ENCODE data around the gene MIEN1. TPM values are rescaled to one million over a fixed set of nuclear protein-coding genes. Genes with fewer than 3 reads are reported as not detected.

Gene MIEN1
- total RNA-seq, 2 donors from 2014 or later, result 46.5 to 119 TPM

DNA sequence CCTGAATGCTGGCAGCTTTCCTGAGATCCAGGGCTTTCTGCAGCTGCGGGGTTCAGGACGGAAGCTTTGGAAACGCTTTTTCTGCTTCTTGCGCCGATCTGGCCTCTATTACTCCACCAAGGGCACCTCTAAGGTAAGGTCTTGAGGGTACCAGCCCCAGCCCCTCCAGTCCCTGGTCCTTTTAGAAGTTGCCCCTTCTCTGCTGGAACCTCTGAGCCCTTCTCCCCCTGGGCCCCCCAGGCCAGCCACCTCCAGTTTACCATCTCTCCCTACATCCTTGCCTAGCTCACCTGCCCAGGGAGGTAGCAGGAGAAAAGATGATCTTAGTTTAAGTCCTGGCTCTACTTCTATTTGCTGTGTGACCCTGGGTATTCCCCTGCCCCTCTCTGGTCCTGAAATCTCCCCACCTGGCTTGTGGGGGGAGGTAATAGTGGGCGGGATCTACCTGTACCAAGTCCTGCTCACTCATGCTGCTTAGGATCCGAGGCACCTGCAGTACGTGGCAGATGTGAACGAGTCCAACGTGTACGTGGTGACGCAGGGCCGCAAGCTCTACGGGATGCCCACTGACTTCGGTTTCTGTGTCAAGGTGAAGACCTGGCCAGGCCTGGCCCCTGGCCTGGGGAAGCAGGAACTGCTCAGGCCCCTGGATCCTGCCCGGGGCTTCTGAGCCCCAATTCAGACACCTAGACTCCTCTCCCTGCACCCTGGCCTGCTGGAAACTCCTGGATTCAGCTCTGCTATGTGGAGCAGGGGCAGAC lies 13.9 kb upstream of the MIEN1 start:
- H3K4me3 ChIP-seq, result no peak overlapping the region
- H3K27ac ChIP-seq, result no peak overlapping the region
- DNase-seq (ENCODE audit: low spot score), result no peak
- WGBS, result 81% methylated on average over 14 of the region's 16 CpGs
- TF ChIP-seq POLR2A (IDR thresholded peaks at IDR 0.05) (no peak), POLR2AphosphoS5 (IDR thresholded peaks at IDR 0.05) (no peak)
- TF ChIP-seq, protein P1, sequence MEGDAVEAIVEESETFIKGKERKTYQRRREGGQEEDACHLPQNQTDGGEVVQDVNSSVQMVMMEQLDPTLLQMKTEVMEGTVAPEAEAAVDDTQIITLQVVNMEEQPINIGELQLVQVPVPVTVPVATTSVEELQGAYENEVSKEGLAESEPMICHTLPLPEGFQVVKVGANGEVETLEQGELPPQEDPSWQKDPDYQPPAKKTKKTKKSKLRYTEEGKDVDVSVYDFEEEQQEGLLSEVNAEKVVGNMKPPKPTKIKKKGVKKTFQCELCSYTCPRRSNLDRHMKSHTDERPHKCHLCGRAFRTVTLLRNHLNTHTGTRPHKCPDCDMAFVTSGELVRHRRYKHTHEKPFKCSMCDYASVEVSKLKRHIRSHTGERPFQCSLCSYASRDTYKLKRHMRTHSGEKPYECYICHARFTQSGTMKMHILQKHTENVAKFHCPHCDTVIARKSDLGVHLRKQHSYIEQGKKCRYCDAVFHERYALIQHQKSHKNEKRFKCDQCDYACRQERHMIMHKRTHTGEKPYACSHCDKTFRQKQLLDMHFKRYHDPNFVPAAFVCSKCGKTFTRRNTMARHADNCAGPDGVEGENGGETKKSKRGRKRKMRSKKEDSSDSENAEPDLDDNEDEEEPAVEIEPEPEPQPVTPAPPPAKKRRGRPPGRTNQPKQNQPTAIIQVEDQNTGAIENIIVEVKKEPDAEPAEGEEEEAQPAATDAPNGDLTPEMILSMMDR (IDR thresholded peaks at IDR 0.05), result no peak
- no peaks in the 10 kb centered on the region for H3K36me3 ChIP-seq
- H3K4me1 ChIP-seq (replicated peaks), result peaks cover 7% of the 10 kb centered on the region
- no peaks in the 10 kb centered on the region for H3K9me3 ChIP-seq
- intact Hi-C loops (cut with DNase I), result no loop called here
- H3K27me3 ChIP-seq (replicated peaks; ENCODE audit: insufficient read depth), result no peaks in the 10 kb centered on the region

- Histone ChIP-seq H3K27me3 (replicated peaks; ENCODE audit: insufficient read depth) (no peaks in the 10 kb centered on the region), H3K9me3 (no peaks in the 10 kb centered on the region), H3K36me3 (no peaks in the 10 kb centered on the region), H3K4me3 (no peak overlapping the region), H3K27ac (no peak overlapping the region), H3K4me1 (replicated peaks) (peaks cover 8% of the 10 kb centered on the region)
- TF ChIP-seq POLR2A (IDR thresholded peaks at IDR 0.05), result no peak
- TF ChIP-seq POLR2AphosphoS5 (IDR thresholded peaks at IDR 0.05), result no peak
- TF ChIP-seq, protein P1 (IDR thresholded peaks at IDR 0.05), result no peak
- WGBS, result 90% methylated on average over 21 of the region's 21 CpGs
- intact Hi-C loops (cut with DNase I), result no loop called here
- DNase-seq (ENCODE audit: low spot score), result no peak
Measured at GRCh38 chr17:39742856-39743436, 12.6 kb upstream of the MIEN1 start.

GRCh38 chr17:39742126-39742855 lies 12.0 kb upstream of the MIEN1 start:
- TF ChIP-seq POLR2AphosphoS5 (IDR thresholded peaks at IDR 0.05), result no peak
- Histone ChIP-seq H3K9me3 (no peaks in the 10 kb centered on the region), H3K4me3 (no peak overlapping the region), H3K27ac (no peak overlapping the region), H3K36me3 (no peaks in the 10 kb centered on the region), H3K4me1 (replicated peaks) (peaks cover 8% of the 10 kb centered on the region), H3K27me3 (replicated peaks; ENCODE audit: insufficient read depth) (no peaks in the 10 kb centered on the region)
- intact Hi-C loops (cut with DNase I), result no loop called here
- no peak for DNase-seq (ENCODE audit: low spot score)
- WGBS, result 90% methylated on average over 17 of the region's 18 CpGs

DNA sequence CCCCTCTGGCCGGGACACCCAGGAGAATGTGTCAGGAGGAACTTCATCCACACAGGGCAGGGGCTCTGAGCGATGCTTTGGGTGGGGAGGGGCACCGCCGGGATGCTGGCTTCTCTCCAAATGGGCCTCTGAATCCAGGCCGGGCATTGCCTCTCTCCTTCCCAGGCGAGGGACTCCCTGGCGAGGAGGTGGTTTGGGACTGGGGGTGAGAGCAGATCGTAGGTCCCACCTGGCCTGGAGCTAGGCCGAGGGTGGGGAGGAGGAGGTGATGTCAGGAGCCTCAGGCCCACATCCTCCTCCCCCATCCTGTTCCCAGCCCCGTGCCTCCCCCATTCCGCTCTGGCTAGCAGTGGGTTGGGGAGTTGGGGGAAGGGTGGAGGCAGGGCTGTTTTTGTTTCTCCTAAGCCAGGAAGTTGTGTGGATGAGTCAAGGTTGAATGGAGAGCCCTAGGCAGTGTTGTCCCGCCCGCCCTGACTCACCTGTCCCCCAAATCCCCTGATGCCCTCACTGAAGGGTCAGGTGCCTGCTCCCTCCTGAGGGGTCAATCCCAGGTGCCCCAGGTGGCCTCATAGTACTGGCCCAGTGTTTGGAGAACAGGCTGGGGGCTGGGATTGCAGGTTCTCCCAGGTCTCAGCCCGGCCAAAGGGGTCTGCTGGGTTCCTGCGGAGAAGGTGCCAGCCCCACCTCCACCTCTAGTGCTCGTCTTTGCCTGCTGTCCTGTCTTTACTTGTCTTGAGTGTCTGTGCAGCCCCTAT lies 10.2 kb upstream of the MIEN1 start:
- H3K27ac ChIP-seq, result peak overlapping the region; percentile 91 to 96
- WGBS, result 33% methylated on average over 13 of the region's 16 CpGs
- H3K4me3 ChIP-seq, result peak overlapping the region in 1 of 2 donors; percentile 53
- TF ChIP-seq POLR2A (IDR thresholded peaks at IDR 0.05), result peak; percentile 63
- peak; percentile 59 for TF ChIP-seq POLR2AphosphoS5 (IDR thresholded peaks at IDR 0.05)
- TF ChIP-seq, protein P1 (IDR thresholded peaks at IDR 0.05), result no peak
- H3K36me3 ChIP-seq, result no peaks in the 10 kb centered on the region
- intact Hi-C loops (cut with DNase I), result no loop called here
- H3K4me1 ChIP-seq (replicated peaks), result peaks cover 8% of the 10 kb centered on the region
- no peaks in the 10 kb centered on the region for H3K27me3 ChIP-seq (replicated peaks; ENCODE audit: insufficient read depth)
- no peaks in the 10 kb centered on the region for H3K9me3 ChIP-seq
- peak; percentile 62 for DNase-seq (ENCODE audit: low spot score)

DNA sequence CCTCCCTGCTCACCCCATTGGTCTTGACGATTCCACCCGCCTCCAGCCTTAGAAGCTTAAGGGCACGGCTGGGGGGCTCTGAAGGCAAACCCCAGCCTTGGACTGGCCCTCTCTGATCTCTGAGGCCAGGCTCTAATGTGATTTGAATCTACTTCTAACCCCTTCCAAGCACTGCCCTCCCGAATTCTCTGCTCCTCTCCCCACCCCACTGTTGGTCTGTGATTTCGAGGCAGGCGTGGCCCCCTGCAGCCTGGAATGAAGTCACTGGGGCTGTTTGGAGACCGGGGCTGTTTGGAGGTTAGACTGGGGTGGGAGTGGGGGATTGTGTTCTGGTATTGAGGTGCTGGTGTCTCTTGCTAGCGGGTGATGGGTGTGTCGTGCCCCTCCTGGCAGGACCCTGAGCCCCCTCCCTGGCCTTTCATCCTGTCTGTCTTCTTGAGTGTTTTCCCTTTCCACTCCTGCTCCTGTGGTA lies 9.6 kb upstream of the MIEN1 start:
- 26% methylated on average over 9 of the region's 9 CpGs for WGBS
- Histone ChIP-seq H3K9me3 (no peaks in the 10 kb centered on the region), H3K36me3 (no peaks in the 10 kb centered on the region), H3K27ac (peak overlapping the region; percentile 91 to 96), H3K4me1 (replicated peaks) (peaks cover 8% of the 10 kb centered on the region), H3K4me3 (peak overlapping the region; percentile 41 to 53), H3K27me3 (replicated peaks; ENCODE audit: insufficient read depth) (no peaks in the 10 kb centered on the region)
- intact Hi-C loops (cut with DNase I), result no loop called here
- no peak for DNase-seq (ENCODE audit: low spot score)
- TF ChIP-seq POLR2AphosphoS5 (IDR thresholded peaks at IDR 0.05) (no peak), POLR2A (IDR thresholded peaks at IDR 0.05) (no peak)
- TF ChIP-seq, protein P1 (IDR thresholded peaks at IDR 0.05), result no peak

Measured in prostate gland (tissue), 2 donors.